Renal cortical epithelial cell (primary cell): ENCODE results near the gene COX6A2. TPM values are rescaled to one million over a fixed set of nuclear protein-coding genes. Genes with fewer than 3 reads are reported as not detected.
"Not testable (repeated sequence)": the region's sequence is repeated elsewhere in the genome, so short reads cannot be mapped to it uniquely, and the experiment has no call there.

Source experiments
- DNase-seq: peaks from one replicate; pipeline ENCODE4 v3.0.0-alpha.2; 2011; ENCODE audit warnings: low read depth
- total RNA-seq: library from RNA; depleted of rRNA; stranded (reverse); fragments of >200 nt; gene quantifications from 2 replicates; pipeline ENCODE4 v1.2.3, GENCODE V29; 2014

The COX6A2 gene
- total RNA-seq, 1 donor from 2014 or later, result not detected

GRCh38 chr16:31461921-31462804 lies 34.0 kb upstream of the COX6A2 start:
- DNase-seq, result no peak

GRCh38 chr16:31461201-31461920 lies 33.2 kb upstream of the COX6A2 start:
- no peak for DNase-seq

GRCh38 chr16:31460582-31461002 lies 32.4 kb upstream of the COX6A2 start:
- peak; percentile 62 for DNase-seq

- DNase-seq, result peak; percentile 97
Measured at GRCh38 chr16:31459687-31460581, 31.8 kb upstream of the COX6A2 start.

GRCh38 chr16:31458844-31459686 lies 30.9 kb upstream of the COX6A2 start, which contains the start of gene ARMC5:
Gene ARMC5 (plus strand): TSS chr16:31459501. CDS start chr16:31459525, 24 bp downstream.
- peak; percentile 96 for DNase-seq

GRCh38 chr16:31458073-31458843 lies 30.1 kb upstream of the COX6A2 start:
- peak; percentile 51 for DNase-seq

- DNase-seq, result no peak
Measured at GRCh38 chr16:31456988-31457360, 28.8 kb upstream of the COX6A2 start.

GRCh38 chr16:31455601-31456314 lies 27.6 kb upstream of the COX6A2 start:
- DNase-seq, result no peak

- no peak for DNase-seq
Measured at GRCh38 chr16:31453255-31454204, 25.4 kb upstream of the COX6A2 start.

GRCh38 chr16:31452631-31453106 lies 24.5 kb upstream of the COX6A2 start:
- peak; percentile 80 for DNase-seq

- DNase-seq, result peak; percentile 53
Measured at GRCh38 chr16:31451681-31452351, 23.7 kb upstream of the COX6A2 start.

GRCh38 chr16:31451201-31451600 lies 23.0 kb upstream of the COX6A2 start:
- DNase-seq, result no peak

GRCh38 chr16:31445931-31446330 lies 17.8 kb upstream of the COX6A2 start:
- not testable (repeated sequence) for DNase-seq

- no peak for DNase-seq
Measured at GRCh38 chr16:31441956-31442355, 13.8 kb upstream of the COX6A2 start.

- no peak for DNase-seq
Measured at GRCh38 chr16:31440516-31441184, 12.5 kb upstream of the COX6A2 start.

GRCh38 chr16:31439519-31439918 lies 11.4 kb upstream of the COX6A2 start:
- DNase-seq, result no peak

- not testable (repeated sequence) for DNase-seq
Measured at GRCh38 chr16:31439023-31439422, 10.9 kb upstream of the COX6A2 start.
